Testis (tissue), 3 donors: ENCODE data around the gene LRRC45. TPM values are rescaled to one million over a fixed set of nuclear protein-coding genes. Genes with fewer than 3 reads are reported as not detected.

Experiments used
- DNase-seq: peaks from one replicate; pipeline ENCODE4 v3.0.0-alpha.2; 2019
- H3K27ac ChIP-seq, 2 donors: fragments of 200-600 bp; sonication (generic); one replicate each; pipeline ENCODE4 v1.5.1; 2019
- H3K27me3 ChIP-seq: fragments of 200-600 bp; sonication (generic); one replicate; pipeline ENCODE4 v1.5.1; 2019
- H3K36me3 ChIP-seq: fragments of 200-600 bp; sonication (generic); one replicate; pipeline ENCODE4 v1.5.1; 2017; ENCODE audit warnings: low read depth; ENCODE audit errors: missing control alignments
- H3K4me1 ChIP-seq: fragments of 200-600 bp; sonication (generic); one replicate; pipeline ENCODE4 v1.5.1; 2019
- H3K4me3 ChIP-seq, 2 donors: fragments of 200-600 bp; sonication (generic); one replicate each; pipeline ENCODE4 v1.5.1; 2017 to 2019
- H3K9me3 ChIP-seq: fragments of 200-600 bp; sonication (generic); one replicate; pipeline ENCODE4 v1.5.1; 2017
- CTCF ChIP-seq, 3 experiments: fragments of 450-650 bp in 2 of 3; fragments of 200-600 bp in 1 of 3; sonication (generic) in 1 of 3; IDR thresholded peaks; one replicate each; pipeline ENCODE4 v1.5.1; 2016 to 2019; ENCODE audit warnings: antibody characterized with exemption in 3 of 3, mild to moderate bottlenecking in 2 of 3, moderate library complexity in 1 of 3
- POLR2A ChIP-seq: fragments of 450-650 bp; IDR thresholded peaks from one replicate; pipeline ENCODE4 v1.6.1; 2017; ENCODE audit warnings: antibody characterized with exemption, mild to moderate bottlenecking, moderate library complexity
- WGBS, 2 donors: methylation state at CpG; one replicate each; pipeline ENCODE4 v1.1.5; 2018; 5-methylcytosine and 5-hydroxymethylcytosine counted together
- intact Hi-C: fragments of 100-400 bp; cut with DNase I; formaldehyde crosslinking; loops from one replicate; pipeline ENCODE4 v1.15.1; 2023; ENCODE audit warnings: low total_unique reads
- polyA plus RNA-seq: library from polyadenylated mRNA; stranded (reverse); fragments of 350-450 nt; fragmentation: Illumina TruSeq; extraction: RNeasy Lipid Tissue Mini Kit (QIAGEN cat#74804); gene quantifications from one replicate; pipeline ENCODE4 v1.2.3, GENCODE V29; 2014; ENCODE audit warnings: low read depth, low replicate concordance; ENCODE audit not compliant: insufficient read depth
- total RNA-seq, 2 donors: library from RNA; depleted of rRNA; stranded (reverse); fragments of >200 nt; gene quantifications; one replicate each; pipeline ENCODE4 v1.2.3, GENCODE V29; 2016

Gene LRRC45
- total and polyA plus RNA-seq, 3 donors from 2014 or later = 5.7 to 12.8 (median 10.7) TPM

GRCh38 chr17:82030470-82031302 is 7.6 kb downstream of the LRRC45 start:
- intact Hi-C loops = loop anchor here (10.0 kb wide), 1 partner anchor 124 kb away; no protein-coding TSS in a partner anchor
- H3K4me3 ChIP-seq = peak overlapping the region; percentile 43 to 66
- H3K27ac ChIP-seq = peak overlapping the region; percentile 50 to 68
- no peaks in the 10 kb centered on the region for H3K9me3 ChIP-seq
- H3K4me1 ChIP-seq = peaks cover 24% of the 10 kb centered on the region
- 0% methylated on average over 24 to 41 of the region's 94 CpGs for WGBS, 2 donors
- TF ChIP-seq CTCF (IDR thresholded peaks at IDR 0.05) (peak; percentile 90 to 98 (median 90)), POLR2A (no peak)
- no peaks in the 10 kb centered on the region for H3K36me3 ChIP-seq
- peak; percentile 86 for DNase-seq
- H3K27me3 ChIP-seq = no peaks in the 10 kb centered on the region

GRCh38 chr17:82031303-82031884 is 8.3 kb downstream of the LRRC45 start, which contains the start of gene RAC3:
Gene RAC3 (plus strand): TSS chr17:82031678. CDS start chr17:82031762, 84 bp downstream.
- peak within 1 kb of the TSS; percentile 43 to 66 for H3K4me3 ChIP-seq
- H3K27ac ChIP-seq = peak within 1 kb of the TSS; percentile 50 to 68
- TF ChIP-seq CTCF (IDR thresholded peaks at IDR 0.05) (no peak), POLR2A (no peak)
- H3K4me1 ChIP-seq = peaks cover 26% of the 10 kb centered on the region
- no peaks in the 10 kb centered on the region for H3K36me3 ChIP-seq
- H3K27me3 ChIP-seq = no peaks in the 10 kb centered on the region
- 2% methylated on average over 9 of the region's 96 CpGs; no CpG with 5 or more reads in 1 of the 2 donors for WGBS, 2 donors
- H3K9me3 ChIP-seq = no peaks in the 10 kb centered on the region
- intact Hi-C loops = loop anchor here (10.0 kb wide), 1 partner anchor 123 kb away; no protein-coding TSS in a partner anchor
- DNase-seq = no peak

GRCh38 chr17:82031885-82032627 is 9.0 kb downstream of the LRRC45 start:
- no peak for TF ChIP-seq POLR2A
- no peak for TF ChIP-seq CTCF (IDR thresholded peaks at IDR 0.05)
- DNase-seq = no peak
- Histone ChIP-seq H3K27me3 (no peaks in the 10 kb centered on the region), H3K4me3 (peak overlapping the region; percentile 37 to 52), H3K27ac (peak overlapping the region in 1 of 2 donors; percentile 39), H3K9me3 (no peaks in the 10 kb centered on the region), H3K4me1 (peaks cover 32% of the 10 kb centered on the region), H3K36me3 (no peaks in the 10 kb centered on the region)
- WGBS, 2 donors = 13 to 32% methylated on average over 4 to 22 of the region's 59 CpGs
- intact Hi-C loops = loop anchor here (10.0 kb wide), 1 partner anchor 123 kb away; no protein-coding TSS in a partner anchor

GRCh38 chr17:82033359-82034085 is 10.4 kb downstream of the LRRC45 start:
- intact Hi-C loops = loop anchor here (10.0 kb wide), 1 partner anchor 121 kb away; no protein-coding TSS in a partner anchor
- TF ChIP-seq POLR2A = no peak
- TF ChIP-seq CTCF (IDR thresholded peaks at IDR 0.05) = no peak
- 93 to 94% methylated on average over 16 to 38 of the region's 38 CpGs for WGBS, 2 donors
- Histone ChIP-seq H3K9me3 (no peaks in the 10 kb centered on the region), H3K27me3 (no peaks in the 10 kb centered on the region), H3K27ac (no peak overlapping the region), H3K4me1 (peaks cover 40% of the 10 kb centered on the region), H3K4me3 (no peak overlapping the region), H3K36me3 (no peaks in the 10 kb centered on the region)
- DNase-seq = no peak
